ENCODE data around the gene ANKMY2. TPM values are rescaled to one million over a fixed set of nuclear protein-coding genes. Genes with fewer than 3 reads are reported as not detected.
"Not testable (repeated sequence)": the region's sequence is repeated elsewhere in the genome, so short reads cannot be mapped to it uniquely, and the experiment has no call there.

ANKMY2 gene
- polyA plus RNA-seq, 1 donor from 2014 or later: 94.7 TPM

GRCh38 chr7:16595596-16595995 lies 50.0 kb downstream of the ANKMY2 start:
- not testable (repeated sequence) for H3K27ac ChIP-seq (ENCODE audit: low read length); H3K9me2 ChIP-seq (ENCODE audit: insufficient read depth, low read length); H3K9me3 ChIP-seq (ENCODE audit: low read length); H3K4me2 ChIP-seq (ENCODE audit: low read length); H3K4me3 ChIP-seq (ENCODE audit: low read length); H2AFZ ChIP-seq (ENCODE audit: low read depth, low read length); H3K79me2 ChIP-seq (replicated peaks; ENCODE audit: insufficient read depth, low read length); H3K36me3 ChIP-seq (ENCODE audit: insufficient read depth, low read length); H3K9ac ChIP-seq (ENCODE audit: low read length); H3F3A ChIP-seq (ENCODE audit: insufficient read depth, low read length, poor library complexity, severe bottlenecking); H3K27me3 ChIP-seq (ENCODE audit: insufficient read depth, low read depth, low read length); H4K20me1 ChIP-seq (ENCODE audit: insufficient read depth)

- Histone ChIP-seq H3K79me2 (replicated peaks; ENCODE audit: insufficient read depth, low read length) (no peaks in the 10 kb centered on the region), H4K20me1 (ENCODE audit: insufficient read depth) (no peaks in the 10 kb centered on the region), H3K9ac (ENCODE audit: low read length) (no peak overlapping the region), H3K4me3 (ENCODE audit: low read length) (no peak overlapping the region), H3K9me2 (ENCODE audit: insufficient read depth, low read length) (no peaks in the 10 kb centered on the region), H3F3A (ENCODE audit: insufficient read depth, low read length, poor library complexity, severe bottlenecking) (no peaks in the 10 kb centered on the region), H3K27me3 (ENCODE audit: insufficient read depth, low read depth, low read length) (no peaks in the 10 kb centered on the region), H3K36me3 (ENCODE audit: insufficient read depth, low read length) (no peaks in the 10 kb centered on the region), H3K27ac (ENCODE audit: low read length) (no peak overlapping the region), H3K4me2 (ENCODE audit: low read length) (no peak overlapping the region), H2AFZ (ENCODE audit: low read depth, low read length) (no peak overlapping the region), H3K9me3 (ENCODE audit: low read length) (no peaks in the 10 kb centered on the region)
- no peak for TF ChIP-seq CTCF (IDR thresholded peaks at IDR 0.05; ENCODE audit: poor library complexity, severe bottlenecking)
- TF ChIP-seq TAF1 (IDR thresholded peaks at IDR 0.05; ENCODE audit: low read depth): no peak
- TF ChIP-seq REST (IDR thresholded peaks at IDR 0.05; ENCODE audit: borderline replicate concordance): no peak
- TF ChIP-seq MXI1 (conservative IDR thresholded peaks at IDR 0.05; ENCODE audit: poor library complexity, severe bottlenecking): no peak
- no peak for TF ChIP-seq SMC3 (conservative IDR thresholded peaks at IDR 0.05; ENCODE audit: poor library complexity)
- no peak for TF ChIP-seq RAD21 (conservative IDR thresholded peaks at IDR 0.05)
- no peak for TF ChIP-seq EZH2 (IDR thresholded peaks at IDR 0.05; ENCODE audit: borderline replicate concordance, insufficient read depth, low read length, poor library complexity, severe bottlenecking)
- TF ChIP-seq EP300 (conservative IDR thresholded peaks at IDR 0.05; ENCODE audit: poor library complexity, severe bottlenecking): no peak
- no peak for TF ChIP-seq POLR2AphosphoS5 (IDR thresholded peaks at IDR 0.05)
Observed at GRCh38 chr7:16594676-16595075, 50.9 kb downstream of the ANKMY2 start.

- no peaks in the 10 kb centered on the region for H3K79me2 ChIP-seq (replicated peaks; ENCODE audit: insufficient read depth, low read length)
- H3F3A ChIP-seq (ENCODE audit: insufficient read depth, low read length, poor library complexity, severe bottlenecking): no peaks in the 10 kb centered on the region
- H3K4me2 ChIP-seq (ENCODE audit: low read length): no peak overlapping the region
- no peaks in the 10 kb centered on the region for H4K20me1 ChIP-seq (ENCODE audit: insufficient read depth)
- no peaks in the 10 kb centered on the region for H3K9me2 ChIP-seq (ENCODE audit: insufficient read depth, low read length)
- no peaks in the 10 kb centered on the region for H3K27me3 ChIP-seq (ENCODE audit: insufficient read depth, low read depth, low read length)
- no peaks in the 10 kb centered on the region for H3K36me3 ChIP-seq (ENCODE audit: insufficient read depth, low read length)
- H3K9ac ChIP-seq (ENCODE audit: low read length): no peak overlapping the region
- no peak overlapping the region for H2AFZ ChIP-seq (ENCODE audit: low read depth, low read length)
- no peak overlapping the region for H3K27ac ChIP-seq (ENCODE audit: low read length)
- no peak for TF ChIP-seq TAF1 (IDR thresholded peaks at IDR 0.05; ENCODE audit: low read depth)
- TF ChIP-seq SMC3 (conservative IDR thresholded peaks at IDR 0.05; ENCODE audit: poor library complexity): no peak
- TF ChIP-seq REST (IDR thresholded peaks at IDR 0.05; ENCODE audit: borderline replicate concordance): no peak
- TF ChIP-seq POLR2AphosphoS5 (IDR thresholded peaks at IDR 0.05): no peak
- TF ChIP-seq MXI1 (conservative IDR thresholded peaks at IDR 0.05; ENCODE audit: poor library complexity, severe bottlenecking): no peak
- no peak for TF ChIP-seq RAD21 (conservative IDR thresholded peaks at IDR 0.05)
- TF ChIP-seq EZH2 (IDR thresholded peaks at IDR 0.05; ENCODE audit: borderline replicate concordance, insufficient read depth, low read length, poor library complexity, severe bottlenecking): no peak
- no peak for TF ChIP-seq CTCF (IDR thresholded peaks at IDR 0.05; ENCODE audit: poor library complexity, severe bottlenecking)
- TF ChIP-seq EP300 (conservative IDR thresholded peaks at IDR 0.05; ENCODE audit: poor library complexity, severe bottlenecking): no peak
- no peak overlapping the region for H3K4me3 ChIP-seq (ENCODE audit: low read length)
- no peaks in the 10 kb centered on the region for H3K9me3 ChIP-seq (ENCODE audit: low read length)
Observed at GRCh38 chr7:16594061-16594460, 51.5 kb downstream of the ANKMY2 start.
